ENCODE data around the gene GRIN2A.

- TF ChIP-seq SP1 (IDR thresholded peaks at IDR 0.05; ENCODE audit: low read depth, low read length) (no peak), ATF2 (IDR thresholded peaks at IDR 0.05; ENCODE audit: low read length) (no peak), RFX5 (IDR thresholded peaks at IDR 0.05; ENCODE audit: borderline replicate concordance, low read depth, low read length) (no peak), CTCF (IDR thresholded peaks at IDR 0.05; ENCODE audit: control extremely low read depth in 1 of 3, insufficient read depth in 1 of 3, low read depth in 1 of 3, low read length in 3 of 3) (peak in 2 of 3 experiments; percentile 35 to 44; a peak in 2 of 4 replicates), POLR2A (IDR thresholded peaks at IDR 0.05; ENCODE audit: control extremely low read depth in 1 of 2, low read depth in 2 of 2, low read length in 2 of 2) (no peak), USF2 (IDR thresholded peaks at IDR 0.05; ENCODE audit: low read length) (no peak), POLR2AphosphoS5 (IDR thresholded peaks at IDR 0.05; ENCODE audit: low read depth, low read length) (no peak), TCF12 (IDR thresholded peaks at IDR 0.05; ENCODE audit: low read depth, low read length) (no peak), EZH2 (IDR thresholded peaks at IDR 0.05; ENCODE audit: low read depth, low read length, severe bottlenecking) (no peak)
These were observed 168.9 kb downstream of the GRIN2A start for GRCh38 chr16:10013364-10013763.
